NCI-H1417 (cell line): ENCODE data around the gene FZD8.

Experiments used
- DNase-seq, 3 experiments: peaks; one replicate each; lab custom pipeline; 2025; lab: John Stamatoyannopoulos, UW

FZD8 gene

DNA sequence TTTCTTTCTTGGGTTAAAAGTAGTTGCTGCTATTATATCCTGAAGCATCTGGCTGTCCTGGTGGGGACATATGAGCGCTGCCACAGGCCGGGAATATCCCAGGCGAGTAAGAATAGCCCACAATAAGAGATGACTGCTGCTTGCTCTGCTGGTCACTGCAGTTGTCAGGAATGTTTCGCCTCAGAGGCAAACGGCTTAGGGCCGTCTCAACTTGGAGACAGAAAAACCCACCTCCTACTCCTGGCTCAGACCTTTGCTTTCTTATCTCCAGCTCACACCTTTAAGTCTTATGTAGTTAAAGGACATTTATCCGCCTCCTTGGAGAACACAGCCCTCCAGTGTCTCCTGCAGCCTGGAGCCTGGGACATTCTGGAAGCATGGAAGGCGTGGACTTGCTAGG, 36.9 kb downstream of the FZD8 start, which contains the start of gene GJD4:
GJD4 (plus strand) TSS at position 151 of the 400 bp plus-strand sequence; CDS start at position 378, 227 bp downstream.
- no peak for DNase-seq

DNA sequence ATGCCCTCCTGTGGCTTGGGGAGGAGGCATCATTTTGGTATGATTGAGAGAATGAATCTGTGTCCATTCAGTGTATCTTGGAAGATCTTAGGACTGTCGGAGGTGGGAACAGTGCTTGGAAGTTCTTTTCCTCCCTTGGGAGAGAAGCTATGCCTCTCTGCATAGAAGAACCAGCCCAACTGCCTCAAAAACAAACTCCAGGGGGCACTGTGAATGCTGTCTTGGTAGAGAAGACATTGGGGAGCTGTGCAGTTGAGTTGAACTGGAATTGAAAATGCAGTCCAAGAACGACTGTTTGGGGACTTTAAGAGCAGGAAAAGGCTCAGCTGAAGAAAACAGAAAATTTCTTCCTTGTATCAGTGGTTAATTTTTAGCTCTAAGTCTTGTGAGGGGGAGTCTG, 41.9 kb downstream of the FZD8 start:
- DNase-seq: no peak

DNA sequence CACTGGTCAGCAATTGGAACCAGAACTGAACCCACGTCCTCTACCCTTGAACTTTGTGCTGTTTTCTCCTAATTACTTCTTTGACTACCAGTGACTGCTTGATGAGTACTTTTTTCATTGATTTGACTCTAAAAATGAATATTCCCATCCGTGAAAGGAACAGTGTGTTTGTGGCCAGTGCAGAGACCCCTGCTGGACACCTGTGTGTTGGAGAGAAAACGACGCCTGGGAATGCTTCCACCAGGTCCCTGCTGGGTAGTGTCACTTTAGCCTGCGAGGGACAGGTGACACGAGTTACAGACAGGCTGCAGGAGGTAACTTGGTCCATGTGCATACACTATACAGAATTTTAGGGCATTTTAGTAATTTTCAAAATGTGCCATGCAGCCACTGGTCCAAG, 43.7 kb downstream of the FZD8 start:
- peak in 1 of 3 experiments; percentile 6 for DNase-seq

DNA sequence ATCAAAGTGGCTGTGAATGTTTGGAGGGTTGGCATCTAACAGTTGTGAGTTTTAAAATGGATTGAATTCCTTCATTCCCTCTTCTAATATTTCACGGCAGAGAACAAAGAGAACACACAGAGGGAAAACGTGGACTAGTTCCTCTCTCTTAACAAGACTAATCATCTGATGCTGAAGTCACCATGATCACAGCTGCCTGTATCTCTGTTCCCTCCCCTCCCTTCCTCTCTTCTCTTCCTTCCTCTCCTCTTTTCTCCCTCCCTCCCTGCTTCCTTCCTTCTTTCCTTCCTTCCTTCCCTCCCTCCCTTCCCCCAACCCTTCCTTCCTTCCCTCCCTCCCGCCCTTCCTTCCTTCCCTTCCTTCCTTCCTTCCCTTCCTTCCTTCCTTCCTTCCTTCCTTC, 47.0 kb downstream of the FZD8 start:
- DNase-seq: no peak

DNA sequence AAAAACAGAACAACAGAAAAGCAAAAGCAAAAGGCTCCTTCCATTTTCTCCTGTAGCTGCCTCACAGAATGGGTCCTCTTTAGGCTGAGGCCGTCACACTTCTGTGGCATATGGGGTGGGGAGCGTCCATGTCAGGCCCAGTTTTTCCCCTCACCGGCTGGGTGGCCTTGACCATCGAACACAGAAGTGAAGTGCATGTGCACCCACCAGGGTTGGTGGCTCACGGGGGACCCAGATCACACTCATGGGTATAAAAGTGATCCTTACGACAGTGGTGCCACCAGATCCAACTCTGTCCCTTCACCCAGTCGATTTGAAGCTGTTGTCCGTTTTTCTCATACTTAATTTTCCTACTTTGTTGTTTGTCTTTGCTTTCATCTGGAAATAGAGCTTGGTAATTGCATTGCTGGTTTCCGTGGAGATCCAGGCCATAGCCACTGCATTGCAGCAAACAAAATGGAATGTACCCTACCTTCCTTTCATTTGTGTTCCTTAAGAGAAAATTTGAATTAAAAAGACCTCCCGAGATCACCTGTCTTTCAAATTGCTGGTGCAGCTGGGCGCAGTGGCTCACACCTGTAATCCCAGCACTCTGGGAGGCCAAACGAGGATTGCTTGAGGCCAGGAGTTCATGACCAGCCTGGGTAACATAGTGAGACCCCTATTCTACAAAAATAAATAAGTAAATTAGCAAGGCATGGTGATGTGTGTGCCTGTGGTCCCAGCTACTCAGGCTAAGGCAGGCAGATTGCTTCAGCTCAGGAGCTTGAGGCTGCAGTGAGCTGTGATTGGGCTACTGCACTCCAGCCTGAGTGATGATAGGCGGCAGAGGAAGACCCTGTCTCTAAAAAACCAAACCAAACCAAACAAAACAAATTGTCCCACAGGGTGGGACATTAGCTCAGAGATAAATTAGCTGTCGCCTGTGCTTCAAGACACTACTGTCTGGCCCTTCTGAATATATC, 47.7 kb downstream of the FZD8 start:
- DNase-seq: peak in 1 of 3 experiments; percentile 1

DNA sequence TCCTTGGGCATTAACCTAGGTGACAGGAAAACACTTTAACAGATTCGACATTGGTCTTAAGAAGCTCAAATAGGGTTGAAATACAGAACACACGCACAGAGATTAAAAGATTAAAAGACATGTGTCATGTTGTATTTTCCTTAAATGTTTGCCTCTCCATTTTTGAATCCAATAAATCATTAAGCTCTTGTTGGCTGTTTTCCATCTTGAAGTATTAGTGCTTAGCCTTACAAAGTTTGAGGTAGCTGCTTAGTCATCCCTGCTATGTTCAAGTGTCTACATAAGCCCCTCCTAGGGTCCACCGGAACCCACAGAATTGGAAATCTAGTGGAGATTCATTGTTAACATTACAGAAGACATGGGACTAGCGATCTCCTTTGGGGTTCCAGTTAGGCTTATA, 49.7 kb downstream of the FZD8 start:
- DNase-seq: no peak

DNA sequence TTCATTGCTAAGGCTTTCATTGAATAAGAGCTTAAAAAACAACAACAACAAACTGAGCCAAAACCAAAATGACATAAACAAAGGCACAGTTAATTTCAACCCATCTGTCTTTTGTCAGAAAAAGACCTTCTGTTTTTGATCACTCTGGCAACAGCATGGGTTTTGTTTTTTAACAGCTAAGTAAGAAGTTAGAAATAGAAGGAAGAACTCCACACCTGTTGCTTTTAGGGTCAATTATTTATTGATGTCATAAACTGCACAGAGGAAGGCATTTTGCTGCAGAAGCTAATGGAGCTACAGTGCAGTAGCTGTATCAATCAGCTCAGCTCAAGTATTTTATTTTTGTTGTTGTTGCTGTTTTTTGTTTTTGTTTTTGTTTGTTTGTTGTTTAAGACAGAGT, 53.3 kb downstream of the FZD8 start:
- DNase-seq: no peak
